SW480 (cell line): ENCODE results near the gene SLC22A6.
A peak's percentile ranks its signal among the peaks of the same experiment; 100 is the strongest.

ENCODE experiments used
- DNase-seq: peaks from one replicate; pipeline ENCODE4 v3.0.0-alpha.2; 2016; ENCODE audit warnings: low spot score

SLC22A6 gene

GRCh38 chr11:62931499-62932278 is 53.1 kb downstream of the SLC22A6 start:
- DNase-seq, result peak; percentile 68

GRCh38 chr11:62930666-62931065 is 54.1 kb downstream of the SLC22A6 start:
- DNase-seq, result no peak

- DNase-seq, result no peak
Measured at GRCh38 chr11:62930157-62930556, 54.6 kb downstream of the SLC22A6 start.

GRCh38 chr11:62928011-62928410 is 56.8 kb downstream of the SLC22A6 start:
- no peak for DNase-seq

- DNase-seq, result no peak
Measured at GRCh38 chr11:62926680-62927455, 57.9 kb downstream of the SLC22A6 start.
